ENCODE results near the gene FOXN3. TPM values are rescaled to one million over a fixed set of nuclear protein-coding genes. Genes with fewer than 3 reads are reported as not detected.

The FOXN3 gene
- polyA plus RNA-seq, 1 of the 3 experiments (the other 2 are of a cell fraction), result 9.8 TPM

DNA sequence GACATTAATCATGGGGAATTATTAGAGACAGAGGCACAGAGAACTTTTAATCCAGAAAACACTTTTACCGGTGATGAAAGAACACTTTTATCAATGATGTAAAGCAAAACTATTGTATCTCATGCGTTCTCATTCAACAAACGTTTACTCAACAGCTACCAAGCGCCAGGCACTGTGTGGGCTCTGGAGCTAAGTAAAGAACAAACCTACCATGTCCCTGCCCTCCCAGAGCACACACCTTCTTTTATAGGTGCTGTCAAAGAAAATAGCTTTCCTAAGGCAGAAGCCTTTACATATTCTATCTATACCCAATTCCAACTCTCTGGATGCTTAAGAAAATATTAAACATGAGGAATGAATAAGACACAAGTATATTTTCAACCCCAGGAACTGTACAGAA, 91.1 kb downstream of the FOXN3 start:
- H3K4me2 ChIP-seq, result no peak overlapping the region
- ChIA-PET POLR2A (interaction anchor here (0.5 kb wide), 1 partner anchor 306 kb away, joined by 4 read pairs; no protein-coding TSS in a partner anchor), CTCF (interaction anchor here (1.0 kb wide), 1 partner anchor 10 kb away, joined by 3 read pairs; no protein-coding TSS in a partner anchor)
- no peak overlapping the region for H2AFZ ChIP-seq (ENCODE audit: low read depth)
- H3K4me1 ChIP-seq (ENCODE audit: control insufficient read depth in 1 of 2, insufficient read depth in 2 of 2, low read depth in 1 of 2, low read length in 1 of 2), result peaks cover 0 to 3% of the 10 kb centered on the region in 2 experiments; a peak in 1 of 4 replicates
- DNase-seq, result no peak
- no peaks in the 10 kb centered on the region for H3F3A ChIP-seq (replicated peaks; ENCODE audit: insufficient read depth)
- TF ChIP-seq, protein P1, sequence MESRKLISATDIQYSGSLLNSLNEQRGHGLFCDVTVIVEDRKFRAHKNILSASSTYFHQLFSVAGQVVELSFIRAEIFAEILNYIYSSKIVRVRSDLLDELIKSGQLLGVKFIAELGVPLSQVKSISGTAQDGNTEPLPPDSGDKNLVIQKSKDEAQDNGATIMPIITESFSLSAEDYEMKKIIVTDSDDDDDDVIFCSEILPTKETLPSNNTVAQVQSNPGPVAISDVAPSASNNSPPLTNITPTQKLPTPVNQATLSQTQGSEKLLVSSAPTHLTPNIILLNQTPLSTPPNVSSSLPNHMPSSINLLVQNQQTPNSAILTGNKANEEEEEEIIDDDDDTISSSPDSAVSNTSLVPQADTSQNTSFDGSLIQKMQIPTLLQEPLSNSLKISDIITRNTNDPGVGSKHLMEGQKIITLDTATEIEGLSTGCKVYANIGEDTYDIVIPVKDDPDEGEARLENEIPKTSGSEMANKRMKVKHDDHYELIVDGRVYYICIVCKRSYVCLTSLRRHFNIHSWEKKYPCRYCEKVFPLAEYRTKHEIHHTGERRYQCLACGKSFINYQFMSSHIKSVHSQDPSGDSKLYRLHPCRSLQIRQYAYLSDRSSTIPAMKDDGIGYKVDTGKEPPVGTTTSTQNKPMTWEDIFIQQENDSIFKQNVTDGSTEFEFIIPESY (IDR thresholded peaks at IDR 0.05; ENCODE audit: borderline replicate concordance, low read depth), result no peak
- TF ChIP-seq RCOR1 (IDR thresholded peaks at IDR 0.05; ENCODE audit: low read length) (no peak), JUND (IDR thresholded peaks at IDR 0.05) (no peak), MEF2A (IDR thresholded peaks at IDR 0.05; ENCODE audit: borderline replicate concordance, low read depth) (no peak), TCF12 (IDR thresholded peaks at IDR 0.05) (no peak), GATA2 (CRISPR knock-in tag; IDR thresholded peaks at IDR 0.05) (no peak), YY1 (IDR thresholded peaks at IDR 0.05; ENCODE audit: low read depth) (no peak), EP300 (IDR thresholded peaks at IDR 0.05; ENCODE audit: borderline replicate concordance in 1 of 2, low read depth in 1 of 2, low read length in 1 of 2) (no peak), POLR2AphosphoS5 (IDR thresholded peaks at IDR 0.05; ENCODE audit: low read depth, low read length) (no peak)
- TF ChIP-seq, protein P2, sequence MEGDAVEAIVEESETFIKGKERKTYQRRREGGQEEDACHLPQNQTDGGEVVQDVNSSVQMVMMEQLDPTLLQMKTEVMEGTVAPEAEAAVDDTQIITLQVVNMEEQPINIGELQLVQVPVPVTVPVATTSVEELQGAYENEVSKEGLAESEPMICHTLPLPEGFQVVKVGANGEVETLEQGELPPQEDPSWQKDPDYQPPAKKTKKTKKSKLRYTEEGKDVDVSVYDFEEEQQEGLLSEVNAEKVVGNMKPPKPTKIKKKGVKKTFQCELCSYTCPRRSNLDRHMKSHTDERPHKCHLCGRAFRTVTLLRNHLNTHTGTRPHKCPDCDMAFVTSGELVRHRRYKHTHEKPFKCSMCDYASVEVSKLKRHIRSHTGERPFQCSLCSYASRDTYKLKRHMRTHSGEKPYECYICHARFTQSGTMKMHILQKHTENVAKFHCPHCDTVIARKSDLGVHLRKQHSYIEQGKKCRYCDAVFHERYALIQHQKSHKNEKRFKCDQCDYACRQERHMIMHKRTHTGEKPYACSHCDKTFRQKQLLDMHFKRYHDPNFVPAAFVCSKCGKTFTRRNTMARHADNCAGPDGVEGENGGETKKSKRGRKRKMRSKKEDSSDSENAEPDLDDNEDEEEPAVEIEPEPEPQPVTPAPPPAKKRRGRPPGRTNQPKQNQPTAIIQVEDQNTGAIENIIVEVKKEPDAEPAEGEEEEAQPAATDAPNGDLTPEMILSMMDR (IDR thresholded peaks at IDR 0.05), result no peak
- H3K9me2 ChIP-seq, result no peaks in the 10 kb centered on the region
- H3K27ac ChIP-seq (ENCODE audit: low read depth in 2 of 2, low read length in 1 of 2), result no peak overlapping the region
- no peak overlapping the region for H3K9ac ChIP-seq
- H3K79me2 ChIP-seq (ENCODE audit: insufficient read depth), result no peaks in the 10 kb centered on the region
- no peak overlapping the region for H3K4me3 ChIP-seq (ENCODE audit: low read depth in 2 of 2, low read length in 1 of 2)
- 79% methylated on average over 4 of the region's 4 CpGs for WGBS (ENCODE audit: low lambda C conversion rate)
- H4K20me1 ChIP-seq (ENCODE audit: insufficient read depth), result no peaks in the 10 kb centered on the region
- no peaks in the 10 kb centered on the region for H3K27me3 ChIP-seq (ENCODE audit: insufficient read depth)
- H3K36me3 ChIP-seq (replicated peaks in 1 of 2; ENCODE audit: control insufficient read depth in 1 of 2, insufficient read depth in 2 of 2, low read length in 1 of 2), result no peaks in the 10 kb centered on the region
- no peaks in the 10 kb centered on the region for H3K9me3 ChIP-seq

DNA sequence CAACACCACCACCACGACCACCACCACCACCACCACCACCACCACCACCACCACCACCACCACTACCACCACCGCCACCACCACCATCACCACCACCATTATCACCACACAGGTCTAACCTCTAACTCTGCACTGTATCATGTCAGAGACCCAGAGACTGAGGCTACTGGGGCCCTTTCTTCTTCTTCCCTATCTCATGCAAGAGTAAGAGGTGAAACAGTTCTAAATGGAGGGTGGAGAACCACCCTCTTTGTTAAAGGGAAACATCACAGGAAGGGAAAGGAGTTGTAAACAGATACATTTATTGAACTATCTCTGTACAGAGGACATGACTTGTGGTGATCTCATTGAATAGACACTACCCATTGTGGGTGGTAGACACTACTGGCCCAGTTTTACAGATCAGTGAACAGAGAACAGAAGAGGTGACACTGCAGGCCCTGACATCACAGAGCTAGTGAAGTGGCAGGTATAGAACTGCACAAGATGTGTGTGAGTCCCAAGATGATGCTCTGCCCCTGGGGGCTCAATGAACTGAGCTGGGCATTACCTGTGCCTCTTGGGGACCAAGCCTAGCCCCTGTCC, 91.6 kb downstream of the FOXN3 start:
- H3K27ac ChIP-seq (ENCODE audit: low read depth in 2 of 2, low read length in 1 of 2), result no peak overlapping the region
- CTCF ChIA-PET, result interaction anchor here (1.0 kb wide), 1 partner anchor 10 kb away, joined by 3 read pairs; no protein-coding TSS in a partner anchor
- no peaks in the 10 kb centered on the region for H3K9me2 ChIP-seq
- H4K20me1 ChIP-seq (ENCODE audit: insufficient read depth), result no peaks in the 10 kb centered on the region
- no peaks in the 10 kb centered on the region for H3F3A ChIP-seq (replicated peaks; ENCODE audit: insufficient read depth)
- no peak for DNase-seq
- H3K36me3 ChIP-seq (replicated peaks in 1 of 2; ENCODE audit: control insufficient read depth in 1 of 2, insufficient read depth in 2 of 2, low read length in 1 of 2), result no peaks in the 10 kb centered on the region
- no peak overlapping the region for H3K4me3 ChIP-seq (ENCODE audit: low read depth in 2 of 2, low read length in 1 of 2)
- H3K9ac ChIP-seq, result no peak overlapping the region
- H2AFZ ChIP-seq (ENCODE audit: low read depth), result no peak overlapping the region
- POLR2A ChIA-PET, result no interaction called here
- H3K4me1 ChIP-seq (ENCODE audit: control insufficient read depth in 1 of 2, insufficient read depth in 2 of 2, low read depth in 1 of 2, low read length in 1 of 2), result peaks cover 0 to 3% of the 10 kb centered on the region in 2 experiments; a peak in 1 of 4 replicates
- 79% methylated on average over 2 of the region's 2 CpGs for WGBS (ENCODE audit: low lambda C conversion rate)
- no peak overlapping the region for H3K4me2 ChIP-seq
- H3K27me3 ChIP-seq (ENCODE audit: insufficient read depth), result no peaks in the 10 kb centered on the region
- no peaks in the 10 kb centered on the region for H3K79me2 ChIP-seq (ENCODE audit: insufficient read depth)
- H3K9me3 ChIP-seq, result no peaks in the 10 kb centered on the region
- TF ChIP-seq JUND (IDR thresholded peaks at IDR 0.05), result no peak
- TF ChIP-seq ELF1 (IDR thresholded peaks at IDR 0.05), result no peak
- no peak for TF ChIP-seq RCOR1 (IDR thresholded peaks at IDR 0.05; ENCODE audit: low read length)
- no peak for TF ChIP-seq RXRA (IDR thresholded peaks at IDR 0.05; ENCODE audit: borderline replicate concordance, low read depth)
- TF ChIP-seq CHD2 (IDR thresholded peaks at IDR 0.05; ENCODE audit: low read length, partially characterized antibody), result no peak
- no peak for TF ChIP-seq MXI1 (IDR thresholded peaks at IDR 0.05; ENCODE audit: low read depth, low read length)
- no peak for TF ChIP-seq TEAD4 (IDR thresholded peaks at IDR 0.05; ENCODE audit: borderline replicate concordance, insufficient read depth)
- no peak for TF ChIP-seq RAD21 (IDR thresholded peaks at IDR 0.05; ENCODE audit: low read length)
- TF ChIP-seq NRF1 (IDR thresholded peaks at IDR 0.05; ENCODE audit: low read depth, low read length), result no peak
- no peak for TF ChIP-seq TAF1 (IDR thresholded peaks at IDR 0.05; ENCODE audit: borderline replicate concordance, low read depth, low read length)
- TF ChIP-seq, protein P2 (IDR thresholded peaks at IDR 0.05), result no peak
- TF ChIP-seq GABPA (IDR thresholded peaks at IDR 0.05; ENCODE audit: low read depth), result no peak
- no peak for TF ChIP-seq YY1 (IDR thresholded peaks at IDR 0.05; ENCODE audit: low read depth)
- TF ChIP-seq TCF12 (IDR thresholded peaks at IDR 0.05), result no peak
- TF ChIP-seq, protein P3, sequence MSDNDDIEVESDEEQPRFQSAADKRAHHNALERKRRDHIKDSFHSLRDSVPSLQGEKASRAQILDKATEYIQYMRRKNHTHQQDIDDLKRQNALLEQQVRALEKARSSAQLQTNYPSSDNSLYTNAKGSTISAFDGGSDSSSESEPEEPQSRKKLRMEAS (IDR thresholded peaks at IDR 0.05; ENCODE audit: low read depth), result no peak
- TF ChIP-seq, protein P4, sequence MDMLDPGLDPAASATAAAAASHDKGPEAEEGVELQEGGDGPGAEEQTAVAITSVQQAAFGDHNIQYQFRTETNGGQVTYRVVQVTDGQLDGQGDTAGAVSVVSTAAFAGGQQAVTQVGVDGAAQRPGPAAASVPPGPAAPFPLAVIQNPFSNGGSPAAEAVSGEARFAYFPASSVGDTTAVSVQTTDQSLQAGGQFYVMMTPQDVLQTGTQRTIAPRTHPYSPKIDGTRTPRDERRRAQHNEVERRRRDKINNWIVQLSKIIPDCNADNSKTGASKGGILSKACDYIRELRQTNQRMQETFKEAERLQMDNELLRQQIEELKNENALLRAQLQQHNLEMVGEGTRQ (IDR thresholded peaks at IDR 0.05; ENCODE audit: borderline replicate concordance, low read depth, low read length), result no peak
- no peak for TF ChIP-seq EP300 (IDR thresholded peaks at IDR 0.05; ENCODE audit: borderline replicate concordance in 1 of 2, low read depth in 1 of 2, low read length in 1 of 2)

Data from SK-N-SH (cell line).